ENCODE data around the gene NDRG4.

- TF ChIP-seq POLR2A (IDR thresholded peaks at IDR 0.05) (no peak), CTCF (IDR thresholded peaks at IDR 0.05) (no peak)
These were observed 21.5 kb upstream of the NDRG4 start for GRCh38 chr16:58478427-58478826.
